ENCODE data around the gene FGF5.

Gene FGF5

DNA sequence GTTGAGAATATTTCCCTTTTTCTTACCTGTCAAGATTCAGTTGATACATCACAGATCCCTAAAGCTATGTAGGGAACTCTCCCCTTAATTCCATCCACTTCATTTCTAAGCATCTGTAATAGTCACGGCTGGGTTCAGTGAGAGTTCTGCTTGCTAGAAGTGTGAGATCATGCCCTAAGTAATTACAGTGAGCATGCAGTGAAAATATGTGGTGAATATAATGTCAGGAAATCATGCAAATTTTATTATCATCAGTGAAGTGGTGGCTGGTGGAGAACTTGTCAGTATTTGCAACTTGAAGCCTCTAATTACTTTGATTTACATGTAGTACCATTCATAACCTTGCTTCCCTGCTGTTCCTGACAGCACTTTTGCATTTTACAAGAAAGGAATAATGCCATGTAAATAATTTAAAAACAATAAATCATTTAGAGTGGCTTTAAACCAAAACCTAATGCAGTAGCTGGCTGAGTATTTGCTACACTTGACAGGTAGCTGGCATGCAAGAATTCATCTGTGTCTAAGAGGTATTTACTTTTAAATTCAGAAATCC is 40.8 kb downstream of the FGF5 start (continued):
- TF ChIP-seq ZNF416 (tag by site-specific recombination; IDR thresholded peaks at IDR 0.05): no peak
- peak; percentile 62; the same call in 1 of the 2 replicates for TF ChIP-seq ZNF146 (tag by site-specific recombination; IDR thresholded peaks at IDR 0.05)
- TF ChIP-seq, protein P1, sequence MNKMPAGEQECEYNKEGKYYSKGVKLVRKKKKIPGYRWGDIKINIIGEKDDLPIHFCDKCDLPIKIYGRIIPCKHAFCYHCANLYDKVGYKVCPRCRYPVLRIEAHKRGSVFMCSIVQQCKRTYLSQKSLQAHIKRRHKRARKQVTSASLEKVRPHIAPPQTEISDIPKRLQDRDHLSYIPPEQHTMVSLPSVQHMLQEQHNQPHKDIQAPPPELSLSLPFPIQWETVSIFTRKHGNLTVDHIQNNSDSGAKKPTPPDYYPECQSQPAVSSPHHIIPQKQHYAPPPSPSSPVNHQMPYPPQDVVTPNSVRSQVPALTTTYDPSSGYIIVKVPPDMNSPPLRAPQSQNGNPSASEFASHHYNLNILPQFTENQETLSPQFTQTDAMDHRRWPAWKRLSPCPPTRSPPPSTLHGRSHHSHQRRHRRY (tag by site-specific recombination; IDR thresholded peaks at IDR 0.05): peak; percentile 54; the same call in 1 of the 2 replicates
- TF ChIP-seq BCL11A (tag by site-specific recombination; IDR thresholded peaks at IDR 0.05; ENCODE audit: low read depth): peak; percentile 87
- peak; percentile 87; the same call in 1 of the 2 replicates for TF ChIP-seq ZSCAN23 (tag by site-specific recombination; IDR thresholded peaks at IDR 0.05)
- peak; percentile 57; the same call in 1 of the 2 replicates for TF ChIP-seq KLF16 (tag by site-specific recombination; IDR thresholded peaks at IDR 0.05)
- TF ChIP-seq, protein P2, sequence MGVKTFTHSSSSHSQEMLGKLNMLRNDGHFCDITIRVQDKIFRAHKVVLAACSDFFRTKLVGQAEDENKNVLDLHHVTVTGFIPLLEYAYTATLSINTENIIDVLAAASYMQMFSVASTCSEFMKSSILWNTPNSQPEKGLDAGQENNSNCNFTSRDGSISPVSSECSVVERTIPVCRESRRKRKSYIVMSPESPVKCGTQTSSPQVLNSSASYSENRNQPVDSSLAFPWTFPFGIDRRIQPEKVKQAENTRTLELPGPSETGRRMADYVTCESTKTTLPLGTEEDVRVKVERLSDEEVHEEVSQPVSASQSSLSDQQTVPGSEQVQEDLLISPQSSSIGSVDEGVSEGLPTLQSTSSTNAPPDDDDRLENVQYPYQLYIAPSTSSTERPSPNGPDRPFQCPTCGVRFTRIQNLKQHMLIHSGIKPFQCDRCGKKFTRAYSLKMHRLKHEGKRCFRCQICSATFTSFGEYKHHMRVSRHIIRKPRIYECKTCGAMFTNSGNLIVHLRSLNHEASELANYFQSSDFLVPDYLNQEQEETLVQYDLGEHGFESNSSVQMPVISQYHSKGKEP (tag by site-specific recombination; IDR thresholded peaks at IDR 0.05): peak; percentile 100
- TF ChIP-seq, protein P3, sequence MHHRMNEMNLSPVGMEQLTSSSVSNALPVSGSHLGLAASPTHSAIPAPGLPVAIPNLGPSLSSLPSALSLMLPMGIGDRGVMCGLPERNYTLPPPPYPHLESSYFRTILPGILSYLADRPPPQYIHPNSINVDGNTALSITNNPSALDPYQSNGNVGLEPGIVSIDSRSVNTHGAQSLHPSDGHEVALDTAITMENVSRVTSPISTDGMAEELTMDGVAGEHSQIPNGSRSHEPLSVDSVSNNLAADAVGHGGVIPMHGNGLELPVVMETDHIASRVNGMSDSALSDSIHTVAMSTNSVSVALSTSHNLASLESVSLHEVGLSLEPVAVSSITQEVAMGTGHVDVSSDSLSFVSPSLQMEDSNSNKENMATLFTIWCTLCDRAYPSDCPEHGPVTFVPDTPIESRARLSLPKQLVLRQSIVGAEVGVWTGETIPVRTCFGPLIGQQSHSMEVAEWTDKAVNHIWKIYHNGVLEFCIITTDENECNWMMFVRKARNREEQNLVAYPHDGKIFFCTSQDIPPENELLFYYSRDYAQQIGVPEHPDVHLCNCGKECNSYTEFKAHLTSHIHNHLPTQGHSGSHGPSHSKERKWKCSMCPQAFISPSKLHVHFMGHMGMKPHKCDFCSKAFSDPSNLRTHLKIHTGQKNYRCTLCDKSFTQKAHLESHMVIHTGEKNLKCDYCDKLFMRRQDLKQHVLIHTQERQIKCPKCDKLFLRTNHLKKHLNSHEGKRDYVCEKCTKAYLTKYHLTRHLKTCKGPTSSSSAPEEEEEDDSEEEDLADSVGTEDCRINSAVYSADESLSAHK (tag by site-specific recombination; IDR thresholded peaks at IDR 0.05): peak; percentile 94
- peak; percentile 36 for TF ChIP-seq ZNF623 (tag by site-specific recombination; IDR thresholded peaks at IDR 0.05)
- TF ChIP-seq OVOL3 (tag by site-specific recombination; IDR thresholded peaks at IDR 0.05): peak; percentile 97
- peak; percentile 78; the same call in 1 of the 2 replicates for TF ChIP-seq ZNF664 (tag by site-specific recombination; IDR thresholded peaks at IDR 0.05)
- TF ChIP-seq ZNF768 (tag by site-specific recombination; IDR thresholded peaks at IDR 0.05): no peak
- no peak for TF ChIP-seq REPIN1 (tag by site-specific recombination; IDR thresholded peaks at IDR 0.05; ENCODE audit: low read depth)
- no peak for TF ChIP-seq ZNF549 (tag by site-specific recombination; IDR thresholded peaks at IDR 0.05)
- peak; percentile 68 for TF ChIP-seq ZNF596 (tag by site-specific recombination; IDR thresholded peaks at IDR 0.05)
- no peak for TF ChIP-seq EGR2 (tag by site-specific recombination; IDR thresholded peaks at IDR 0.05; ENCODE audit: low read depth)
- TF ChIP-seq, protein P4, sequence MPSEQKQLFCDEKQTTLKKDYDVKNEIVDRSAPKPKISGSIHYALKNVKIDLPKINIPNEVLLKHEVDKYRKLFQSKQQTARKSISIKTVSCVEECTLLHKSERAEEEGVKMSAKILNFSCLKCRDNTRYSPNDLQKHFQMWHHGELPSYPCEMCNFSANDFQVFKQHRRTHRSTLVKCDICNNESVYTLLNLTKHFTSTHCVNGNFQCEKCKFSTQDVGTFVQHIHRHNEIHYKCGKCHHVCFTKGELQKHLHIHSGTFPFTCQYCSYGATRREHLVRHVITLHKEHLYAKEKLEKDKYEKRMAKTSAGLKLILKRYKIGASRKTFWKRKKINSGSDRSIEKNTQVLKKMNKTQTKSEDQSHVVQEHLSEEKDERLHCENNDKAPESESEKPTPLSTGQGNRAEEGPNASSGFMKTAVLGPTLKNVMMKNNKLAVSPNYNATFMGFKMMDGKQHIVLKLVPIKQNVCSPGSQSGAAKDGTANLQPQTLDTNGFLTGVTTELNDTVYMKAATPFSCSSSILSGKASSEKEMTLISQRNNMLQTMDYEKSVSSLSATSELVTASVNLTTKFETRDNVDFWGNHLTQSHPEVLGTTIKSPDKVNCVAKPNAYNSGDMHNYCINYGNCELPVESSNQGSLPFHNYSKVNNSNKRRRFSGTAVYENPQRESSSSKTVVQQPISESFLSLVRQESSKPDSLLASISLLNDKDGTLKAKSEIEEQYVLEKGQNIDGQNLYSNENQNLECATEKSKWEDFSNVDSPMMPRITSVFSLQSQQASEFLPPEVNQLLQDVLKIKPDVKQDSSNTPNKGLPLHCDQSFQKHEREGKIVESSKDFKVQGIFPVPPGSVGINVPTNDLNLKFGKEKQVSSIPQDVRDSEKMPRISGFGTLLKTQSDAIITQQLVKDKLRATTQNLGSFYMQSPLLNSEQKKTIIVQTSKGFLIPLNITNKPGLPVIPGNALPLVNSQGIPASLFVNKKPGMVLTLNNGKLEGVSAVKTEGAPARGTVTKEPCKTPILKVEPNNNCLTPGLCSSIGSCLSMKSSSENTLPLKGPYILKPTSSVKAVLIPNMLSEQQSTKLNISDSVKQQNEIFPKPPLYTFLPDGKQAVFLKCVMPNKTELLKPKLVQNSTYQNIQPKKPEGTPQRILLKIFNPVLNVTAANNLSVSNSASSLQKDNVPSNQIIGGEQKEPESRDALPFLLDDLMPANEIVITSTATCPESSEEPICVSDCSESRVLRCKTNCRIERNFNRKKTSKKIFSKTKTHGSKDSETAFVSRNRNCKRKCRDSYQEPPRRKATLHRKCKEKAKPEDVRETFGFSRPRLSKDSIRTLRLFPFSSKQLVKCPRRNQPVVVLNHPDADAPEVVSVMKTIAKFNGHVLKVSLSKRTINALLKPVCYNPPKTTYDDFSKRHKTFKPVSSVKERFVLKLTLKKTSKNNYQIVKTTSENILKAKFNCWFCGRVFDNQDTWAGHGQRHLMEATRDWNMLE (tag by site-specific recombination; conservative IDR thresholded peaks at IDR 0.05; ENCODE audit: low read depth): 0 out of 2 replicates have a peak, but pooled peaks have one; percentile 29
- no peak for TF ChIP-seq ZNF239 (tag by site-specific recombination; IDR thresholded peaks at IDR 0.05)
- TF ChIP-seq, protein P5, sequence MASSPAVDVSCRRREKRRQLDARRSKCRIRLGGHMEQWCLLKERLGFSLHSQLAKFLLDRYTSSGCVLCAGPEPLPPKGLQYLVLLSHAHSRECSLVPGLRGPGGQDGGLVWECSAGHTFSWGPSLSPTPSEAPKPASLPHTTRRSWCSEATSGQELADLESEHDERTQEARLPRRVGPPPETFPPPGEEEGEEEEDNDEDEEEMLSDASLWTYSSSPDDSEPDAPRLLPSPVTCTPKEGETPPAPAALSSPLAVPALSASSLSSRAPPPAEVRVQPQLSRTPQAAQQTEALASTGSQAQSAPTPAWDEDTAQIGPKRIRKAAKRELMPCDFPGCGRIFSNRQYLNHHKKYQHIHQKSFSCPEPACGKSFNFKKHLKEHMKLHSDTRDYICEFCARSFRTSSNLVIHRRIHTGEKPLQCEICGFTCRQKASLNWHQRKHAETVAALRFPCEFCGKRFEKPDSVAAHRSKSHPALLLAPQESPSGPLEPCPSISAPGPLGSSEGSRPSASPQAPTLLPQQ (tag by site-specific recombination; IDR thresholded peaks at IDR 0.05): peak; percentile 49; the same call in 1 of the 2 replicates
- peak; percentile 31; the same call in 1 of the 2 replicates for TF ChIP-seq SP3 (tag by site-specific recombination; IDR thresholded peaks at IDR 0.05)
- TF ChIP-seq ZNF785 (tag by site-specific recombination; IDR thresholded peaks at IDR 0.05): no peak
- TF ChIP-seq KLF10 (tag by site-specific recombination; IDR thresholded peaks at IDR 0.05): peak; percentile 93
- peak; percentile 73 for TF ChIP-seq ZBTB17 (tag by site-specific recombination; IDR thresholded peaks at IDR 0.05)
- peak; percentile 58; the same call in 1 of the 2 replicates for TF ChIP-seq KLF7 (tag by site-specific recombination; IDR thresholded peaks at IDR 0.05; ENCODE audit: borderline replicate concordance)
- TF ChIP-seq ZNF629 (tag by site-specific recombination; IDR thresholded peaks at IDR 0.05): peak; percentile 92
- TF ChIP-seq ZNF132 (tag by site-specific recombination; IDR thresholded peaks at IDR 0.05; ENCODE audit: borderline replicate concordance): no peak
- TF ChIP-seq, protein P6, sequence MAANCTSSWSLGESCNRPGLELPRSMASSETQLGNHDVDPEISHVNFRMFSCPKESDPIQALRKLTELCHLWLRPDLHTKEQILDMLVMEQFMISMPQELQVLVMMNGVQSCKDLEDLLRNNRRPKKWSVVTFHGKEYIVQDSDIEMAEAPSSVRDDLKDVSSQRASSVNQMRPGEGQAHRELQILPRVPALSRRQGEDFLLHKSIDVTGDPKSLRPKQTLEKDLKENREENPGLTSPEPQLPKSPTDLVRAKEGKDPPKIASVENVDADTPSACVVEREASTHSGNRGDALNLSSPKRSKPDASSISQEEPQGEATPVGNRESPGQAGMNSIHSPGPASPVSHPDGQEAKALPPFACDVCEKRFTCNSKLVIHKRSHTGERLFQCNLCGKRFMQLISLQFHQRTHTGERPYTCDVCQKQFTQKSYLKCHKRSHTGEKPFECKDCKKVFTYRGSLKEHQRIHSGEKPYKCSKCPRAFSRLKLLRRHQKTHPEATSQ (tag by site-specific recombination; IDR thresholded peaks at IDR 0.05): no peak
